ENCODE data around the gene RNF31. TPM values are rescaled to one million over a fixed set of nuclear protein-coding genes. Genes with fewer than 3 reads are reported as not detected.

RNF31 gene
- total RNA-seq, 4 donors from 2014 or later = 19.0 to 38.9 (median 32.0) TPM

DNA sequence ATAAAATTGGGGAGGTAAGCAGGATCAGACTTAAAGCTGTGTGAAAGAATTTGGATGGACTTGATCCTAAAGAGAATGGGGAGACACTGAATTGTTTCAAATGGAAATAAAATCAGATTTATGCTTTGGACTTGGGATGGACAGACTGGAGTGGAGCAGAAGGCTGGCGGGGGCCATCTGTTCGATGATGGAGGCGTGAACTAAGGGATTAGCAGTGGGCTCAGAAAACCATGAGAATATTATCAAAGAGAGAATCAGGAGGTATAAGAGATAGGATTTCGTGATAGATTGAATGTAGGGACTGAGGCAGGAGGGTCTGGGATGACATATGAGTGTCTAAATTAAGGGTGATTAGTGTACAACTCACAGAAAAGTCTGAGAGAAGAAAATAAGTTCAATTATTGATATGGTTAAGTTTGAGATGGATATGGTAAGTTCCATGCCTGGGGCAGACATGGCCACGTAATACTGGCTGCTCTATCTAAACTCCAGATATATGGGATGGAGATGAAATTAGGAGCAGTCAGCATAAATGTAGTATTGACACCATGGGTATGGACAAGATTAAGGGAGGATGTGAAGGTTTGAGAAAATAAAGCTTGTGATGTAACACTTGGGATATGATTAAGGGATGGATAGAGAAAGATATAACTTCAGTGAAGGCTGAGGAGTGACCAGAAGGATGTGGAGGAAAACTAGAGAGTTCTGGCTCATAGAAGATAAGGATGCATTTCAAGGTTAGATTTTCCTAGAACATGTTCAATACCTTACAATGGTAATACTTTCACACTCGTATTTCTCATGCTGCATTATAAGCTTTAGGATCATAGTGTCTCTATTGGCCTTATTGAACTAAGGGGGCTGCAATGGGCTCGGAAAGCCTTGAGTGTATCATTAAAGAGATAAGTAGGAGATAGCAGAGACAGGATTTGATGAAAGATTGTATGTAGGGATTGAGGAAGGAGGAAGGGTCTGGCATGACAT lies 57.2 kb downstream of the RNF31 start:
- Histone ChIP-seq H3K4me1 (no peaks in the 10 kb centered on the region), H3K27ac (no peak overlapping the region), H3K27me3 (no peaks in the 10 kb centered on the region), H3K9me3 (no peaks in the 10 kb centered on the region), H3K36me3 (peaks cover 0 to 93% of the 10 kb centered on the region in 2 donors), H3K4me3 (no peak overlapping the region)
- WGBS, 2 donors (ENCODE audit: low coverage in 1 of 2) = 88 to 95% methylated on average over 7 of the region's 7 CpGs
- TF ChIP-seq EP300 (IDR thresholded peaks at IDR 0.05) (no peak), POLR2A (IDR thresholded peaks at IDR 0.05) (no peak), POLR2AphosphoS5 (IDR thresholded peaks at IDR 0.05) (no peak)
- TF ChIP-seq, protein P1, sequence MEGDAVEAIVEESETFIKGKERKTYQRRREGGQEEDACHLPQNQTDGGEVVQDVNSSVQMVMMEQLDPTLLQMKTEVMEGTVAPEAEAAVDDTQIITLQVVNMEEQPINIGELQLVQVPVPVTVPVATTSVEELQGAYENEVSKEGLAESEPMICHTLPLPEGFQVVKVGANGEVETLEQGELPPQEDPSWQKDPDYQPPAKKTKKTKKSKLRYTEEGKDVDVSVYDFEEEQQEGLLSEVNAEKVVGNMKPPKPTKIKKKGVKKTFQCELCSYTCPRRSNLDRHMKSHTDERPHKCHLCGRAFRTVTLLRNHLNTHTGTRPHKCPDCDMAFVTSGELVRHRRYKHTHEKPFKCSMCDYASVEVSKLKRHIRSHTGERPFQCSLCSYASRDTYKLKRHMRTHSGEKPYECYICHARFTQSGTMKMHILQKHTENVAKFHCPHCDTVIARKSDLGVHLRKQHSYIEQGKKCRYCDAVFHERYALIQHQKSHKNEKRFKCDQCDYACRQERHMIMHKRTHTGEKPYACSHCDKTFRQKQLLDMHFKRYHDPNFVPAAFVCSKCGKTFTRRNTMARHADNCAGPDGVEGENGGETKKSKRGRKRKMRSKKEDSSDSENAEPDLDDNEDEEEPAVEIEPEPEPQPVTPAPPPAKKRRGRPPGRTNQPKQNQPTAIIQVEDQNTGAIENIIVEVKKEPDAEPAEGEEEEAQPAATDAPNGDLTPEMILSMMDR (IDR thresholded peaks at IDR 0.05) = no peak
- no peak for ATAC-seq

DNA sequence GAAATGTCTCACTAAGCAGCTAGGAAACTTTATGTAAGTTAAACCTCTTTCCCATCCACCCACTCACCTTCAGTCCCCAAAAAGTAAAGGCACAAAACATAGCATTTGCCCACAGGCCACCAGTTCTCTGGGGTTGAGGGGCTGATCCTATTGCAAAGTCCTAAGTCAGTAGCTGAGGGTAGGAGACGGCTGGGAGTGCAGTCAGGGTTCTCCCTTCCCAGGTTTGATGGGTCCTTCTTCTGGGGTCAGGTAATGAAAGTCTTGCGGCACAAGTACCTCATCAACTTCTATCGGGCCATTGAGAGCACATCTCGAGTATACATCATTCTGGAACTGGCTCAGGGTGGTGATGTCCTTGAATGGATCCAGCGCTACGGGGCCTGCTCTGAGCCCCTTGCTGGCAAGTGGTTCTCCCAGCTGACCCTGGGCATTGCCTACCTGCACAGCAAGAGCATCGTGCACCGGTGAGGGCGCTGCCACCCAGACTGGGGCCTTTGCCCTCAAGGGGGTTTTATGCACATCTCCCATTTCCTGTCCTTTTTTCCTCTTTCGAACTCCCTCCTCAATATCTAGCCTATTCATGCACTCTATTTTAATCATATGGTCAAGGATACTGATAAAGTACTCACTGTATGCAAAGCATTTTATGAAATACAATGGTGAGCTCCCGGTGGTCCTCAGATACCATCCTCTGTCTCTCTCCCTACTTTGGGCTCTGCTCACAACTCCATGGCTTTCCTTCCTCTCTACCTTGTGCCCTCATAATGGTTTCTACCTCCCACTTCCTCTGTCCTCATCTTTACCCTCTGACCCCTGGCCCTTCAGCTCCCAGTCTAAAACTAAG lies 59.2 kb downstream of the RNF31 start:
- Histone ChIP-seq H3K27me3 (no peaks in the 10 kb centered on the region), H3K4me1 (peaks cover 0 to 3% (median 0%) of the 10 kb centered on the region in 3 donors), H3K4me3 (no peak overlapping the region), H3K36me3 (peaks cover 0 to 95% of the 10 kb centered on the region in 2 donors), H3K27ac (no peak overlapping the region), H3K9me3 (no peaks in the 10 kb centered on the region)
- ATAC-seq = no peak
- 87 to 94% methylated on average over 8 to 9 of the region's 11 CpGs for WGBS, 2 donors (ENCODE audit: low coverage in 1 of 2)
- TF ChIP-seq EP300 (IDR thresholded peaks at IDR 0.05) (no peak), POLR2A (IDR thresholded peaks at IDR 0.05) (no peak)
- TF ChIP-seq, protein P1 (IDR thresholded peaks at IDR 0.05) = no peak

DNA sequence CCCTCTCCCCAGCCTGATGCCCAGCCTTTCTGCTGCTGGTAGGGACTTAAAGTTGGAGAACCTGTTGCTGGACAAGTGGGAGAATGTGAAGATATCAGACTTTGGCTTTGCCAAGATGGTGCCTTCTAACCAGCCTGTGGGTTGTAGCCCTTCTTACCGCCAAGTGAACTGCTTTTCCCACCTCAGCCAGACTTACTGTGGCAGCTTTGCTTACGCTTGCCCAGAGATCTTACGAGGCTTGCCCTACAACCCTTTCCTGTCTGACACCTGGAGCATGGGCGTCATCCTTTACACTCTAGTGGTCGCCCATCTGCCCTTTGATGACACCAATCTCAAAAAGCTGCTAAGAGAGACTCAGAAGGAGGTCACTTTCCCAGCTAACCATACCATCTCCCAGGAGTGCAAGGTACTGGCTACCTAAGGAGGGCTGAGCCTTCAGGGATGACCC lies 59.8 kb downstream of the RNF31 start:
- 83% methylated on average over 3 of the region's 5 CpGs; no CpG with 5 or more reads in 1 of the 2 donors for WGBS, 2 donors (ENCODE audit: low coverage in 1 of 2)
- no peaks in the 10 kb centered on the region for H3K27me3 ChIP-seq
- no peak for TF ChIP-seq POLR2AphosphoS5 (IDR thresholded peaks at IDR 0.05)
- no peak for TF ChIP-seq POLR2A (IDR thresholded peaks at IDR 0.05)
- TF ChIP-seq EP300 (IDR thresholded peaks at IDR 0.05) = no peak
- H3K4me3 ChIP-seq = no peak overlapping the region
- H3K36me3 ChIP-seq = peaks cover 0 to 91% of the 10 kb centered on the region in 2 donors
- ATAC-seq = no peak
- H3K4me1 ChIP-seq = peaks cover 0 to 10% (median 0%) of the 10 kb centered on the region in 3 donors
- H3K27ac ChIP-seq = no peak overlapping the region
- H3K9me3 ChIP-seq = no peaks in the 10 kb centered on the region

DNA sequence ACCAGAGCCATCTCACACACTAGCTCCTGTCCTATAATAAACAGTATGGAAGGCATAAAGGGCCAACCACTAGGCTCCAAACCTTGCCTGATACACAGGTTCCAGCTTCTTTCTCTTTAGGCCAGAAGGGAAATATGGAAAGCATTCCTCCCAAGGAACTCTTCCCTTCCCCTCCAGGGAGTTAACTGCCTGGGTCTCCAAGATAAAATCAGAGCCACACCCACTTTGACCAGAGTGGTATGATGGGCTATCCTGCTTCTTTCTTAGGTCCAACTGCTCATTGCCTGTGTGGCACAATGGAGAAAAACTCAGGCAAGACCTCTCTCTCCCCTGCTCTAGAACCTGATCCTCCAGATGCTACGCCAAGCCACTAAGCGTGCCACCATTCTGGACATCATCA lies 60.3 kb downstream of the RNF31 start:
- H3K4me3 ChIP-seq = no peak overlapping the region
- H3K4me1 ChIP-seq = peaks cover 0 to 15% (median 0%) of the 10 kb centered on the region in 3 donors
- WGBS, 2 donors (ENCODE audit: low coverage in 1 of 2) = 100% methylated on average over 2 of the region's 2 CpGs; no CpG with 5 or more reads in 1 of the 2 donors
- TF ChIP-seq POLR2A (IDR thresholded peaks at IDR 0.05) (no peak), POLR2AphosphoS5 (IDR thresholded peaks at IDR 0.05) (no peak), EP300 (IDR thresholded peaks at IDR 0.05) (no peak)
- TF ChIP-seq, protein P1 (IDR thresholded peaks at IDR 0.05) = no peak
- H3K27ac ChIP-seq = no peak overlapping the region
- no peak for ATAC-seq
- H3K9me3 ChIP-seq = no peaks in the 10 kb centered on the region
- H3K36me3 ChIP-seq = peaks cover 0 to 87% of the 10 kb centered on the region in 2 donors
- H3K27me3 ChIP-seq = no peaks in the 10 kb centered on the region

Small RNAs within 50 kb of the gene (small RNA-seq; reads per million reads assigned to genes)
- gene AL136295.4 (0 reads per million in 4 donors), gene CHMP4A (0 reads per million in 4 donors), gene IPO4 (0 reads per million in 4 donors), gene IRF9 (0 reads per million in 4 donors), gene RNA5SP383 (0.18 to 1.2 (median 0.46) reads per million in 4 donors)

Other genes with a start within 250 kb of the RNF31 start
- 10 to 100 TPM; 30.4 to 55.9 (median 37.1) TPM for gene DHRS4, start 193.7 kb upstream of the RNF31 start, total RNA-seq
- 10 to 100 TPM in 3 of 4 donors, 1 to 10 TPM in 1; 5.9 to 25.3 (median 16.7) TPM for gene DHRS4L2, start 158.6 kb upstream of the RNF31 start, total RNA-seq
- gene CARMIL3, start 95.5 kb upstream of the RNF31 start, total RNA-seq = under 1 TPM in 3 of 4 donors, not detected in 1; 0.12 to 0.47 (median 0.17) TPM
- gene CPNE6, start 75.9 kb upstream of the RNF31 start, total RNA-seq = 1 to 10 TPM in 1 of 4 donors, not detected in 3; 1.5 TPM
- 10 to 100 TPM in 3 of 4 donors, 1 to 10 TPM in 1; 9.2 to 14.9 (median 11.6) TPM for gene PCK2, start 53.2 kb upstream of the RNF31 start, total RNA-seq
- gene DCAF11, start 32.7 kb upstream of the RNF31 start, total RNA-seq = 10 to 100 TPM; 58.0 to 81.6 (median 71.6) TPM
- gene NRL, start 32.5 kb upstream of the RNF31 start, total RNA-seq = 10 to 100 TPM in 1 of 4 donors, 1 to 10 TPM in 1, under 1 TPM in 1, not detected in 1; 0.81 to 10.4 (median 5.0) TPM
- under 1 TPM in 2 of 4 donors, not detected in 2; 0.27 to 0.67 TPM for gene FITM1, start 16.8 kb upstream of the RNF31 start, total RNA-seq
- 100 to 1,000 TPM; 114 to 186 (median 127) TPM for gene PSME1, start 11.3 kb upstream of the RNF31 start, total RNA-seq
- 10 to 100 TPM in 2 of 4 donors, 1 to 10 TPM in 2; 6.4 to 15.4 (median 10.4) TPM for gene EMC9, start 5.9 kb upstream of the RNF31 start, total RNA-seq
- 10 to 100 TPM; 41.4 to 52.3 (median 42.0) TPM for gene PSME2, start 888 bp upstream of the RNF31 start, total RNA-seq
- 10 to 100 TPM; 61.3 to 80.1 (median 68.1) TPM for gene IRF9, start 13.8 kb downstream of the RNF31 start, total RNA-seq
- 1 to 10 TPM; 1.6 to 8.2 (median 6.8) TPM for gene REC8, start 24.6 kb downstream of the RNF31 start, total RNA-seq
- gene IPO4, start 41.3 kb downstream of the RNF31 start, total RNA-seq = 10 to 100 TPM; 16.8 to 31.6 (median 27.0) TPM
- 10 to 100 TPM; 34.7 to 53.3 (median 45.0) TPM for gene TM9SF1, start 47.9 kb downstream of the RNF31 start, total RNA-seq
- gene TSSK4, start 58.2 kb downstream of the RNF31 start, total RNA-seq = under 1 TPM in 1 of 4 donors, not detected in 3; 0.40 TPM
- gene CHMP4A, start 66.0 kb downstream of the RNF31 start, total RNA-seq = 100 to 1,000 TPM in 2 of 4 donors, 10 to 100 TPM in 2; 93.4 to 134 (median 106) TPM
- 10 to 100 TPM in 3 of 4 donors, 1 to 10 TPM in 1; 6.9 to 17.1 (median 11.4) TPM for gene MDP1, start 68.6 kb downstream of the RNF31 start, total RNA-seq
- 100 to 1,000 TPM; 136 to 193 (median 168) TPM for gene NEDD8, start 84.9 kb downstream of the RNF31 start, total RNA-seq
- gene GMPR2, start 85.4 kb downstream of the RNF31 start, total RNA-seq = 10 to 100 TPM; 46.0 to 70.5 (median 59.8) TPM
- 10 to 100 TPM; 53.2 to 72.5 (median 70.0) TPM for gene TINF2, start 95.1 kb downstream of the RNF31 start, total RNA-seq
- 10 to 100 TPM in 1 of 4 donors, 1 to 10 TPM in 3; 1.3 to 43.3 (median 6.3) TPM for gene TGM1, start 115.7 kb downstream of the RNF31 start, total RNA-seq
- 10 to 100 TPM; 12.9 to 27.6 (median 16.5) TPM for gene RABGGTA, start 124.1 kb downstream of the RNF31 start, total RNA-seq
- 10 to 100 TPM in 3 of 4 donors, 1 to 10 TPM in 1; 8.2 to 33.0 (median 17.7) TPM for gene DHRS1, start 152.3 kb downstream of the RNF31 start, total RNA-seq
- gene NOP9, start 152.4 kb downstream of the RNF31 start, total RNA-seq = 10 to 100 TPM; 19.4 to 29.2 (median 22.8) TPM
- gene CIDEB, start 160.5 kb downstream of the RNF31 start, total RNA-seq = 10 to 100 TPM in 2 of 4 donors, 1 to 10 TPM in 2; 4.9 to 12.5 (median 9.5) TPM
- 1 to 10 TPM; 2.4 to 5.0 (median 3.4) TPM for gene LTB4R2, start 162.6 kb downstream of the RNF31 start, total RNA-seq
- gene LTB4R, start 164.0 kb downstream of the RNF31 start, total RNA-seq = 1 to 10 TPM; 3.0 to 4.2 (median 3.4) TPM
- 10 to 100 TPM; 13.3 to 40.5 (median 22.6) TPM for gene ADCY4, start 187.6 kb downstream of the RNF31 start, total RNA-seq
- 1 to 10 TPM; 3.1 to 8.9 (median 3.9) TPM for gene RIPK3, start 192.5 kb downstream of the RNF31 start, total RNA-seq
- 10 to 100 TPM; 33.5 to 63.5 (median 57.9) TPM for gene NFATC4, start 220.7 kb downstream of the RNF31 start, total RNA-seq

Measured in gastroesophageal sphincter (tissue), 4 donors.